K562 (cell line): ENCODE results near the gene SKAP2. TPM values are rescaled to one million over a fixed set of nuclear protein-coding genes. Genes with fewer than 3 reads are reported as not detected.

Experiments
- CREB1 ChIP-seq, 2 experiments: sonication (generic) in 1 of 2; formaldehyde crosslinking in 1 of 2; IDR thresholded peaks; 2 replicates each; pipeline versions ENCODE4 v1.6.1 to v1.8.0; 2012 to 2022; ENCODE audit warnings: inconsistent platforms in 1 of 2, mild to moderate bottlenecking in 1 of 2, missing genetic modification reagents in 1 of 2, moderate library complexity in 1 of 2
- polyA plus RNA-seq, 8 experiments: library from polyadenylated mRNA; depleted of rRNA in 4 of 8; stranded (reverse) in 5 of 8; unstranded in 3 of 8; fragments of >200 nt; fragmentation: Nextera tagmentation in 2 of 8; fragmentation: Illumina TruSeq in 1 of 8; extraction: Ambion mirVana in 2 of 8; extraction: Trizol in 1 of 8; gene quantifications; 2 replicates each; pipeline versions ENCODE4 v1.2.1 to v1.2.3, GENCODE V29; 2011 to 2014; ENCODE audit warnings: inconsistent platforms in 1 of 8, missing spikeins in 1 of 8
- total RNA-seq, 7 experiments: library from RNA; depleted of rRNA in 6 of 7; stranded (reverse); fragments of >200 nt in 6 of 7; fragmentation: Illumina TruSeq in 2 of 7; extraction: Trizol in 2 of 7; gene quantifications; 2 replicates each; pipeline versions ENCODE4 v1.2.1 to v1.2.3, GENCODE V29; 2011 to 2021; ENCODE audit warnings: low replicate concordance in 1 of 7
- TF ChIP-seq, protein P1 (sequence below), 2 experiments: fragments of 450-650 bp; formaldehyde crosslinking in 1 of 2; IDR thresholded peaks; 2 replicates each; pipeline versions ENCODE4 v1.4.0 to v1.6.1; 2014 to 2020; ENCODE audit warnings: mild to moderate bottlenecking in 2 of 2, borderline replicate concordance in 1 of 2, low read depth in 1 of 2

The SKAP2 gene
- total and polyA plus RNA-seq, 9 of the 15 experiments (the other 6 are each of a cell fraction or from before 2014, with no cell fraction given), result 4.2 to 11.7 (median 8.3) TPM

GRCh38 chr7:26856176-26856985 is 8.0 kb downstream of the SKAP2 start (continued):
- TF ChIP-seq, protein P1, sequence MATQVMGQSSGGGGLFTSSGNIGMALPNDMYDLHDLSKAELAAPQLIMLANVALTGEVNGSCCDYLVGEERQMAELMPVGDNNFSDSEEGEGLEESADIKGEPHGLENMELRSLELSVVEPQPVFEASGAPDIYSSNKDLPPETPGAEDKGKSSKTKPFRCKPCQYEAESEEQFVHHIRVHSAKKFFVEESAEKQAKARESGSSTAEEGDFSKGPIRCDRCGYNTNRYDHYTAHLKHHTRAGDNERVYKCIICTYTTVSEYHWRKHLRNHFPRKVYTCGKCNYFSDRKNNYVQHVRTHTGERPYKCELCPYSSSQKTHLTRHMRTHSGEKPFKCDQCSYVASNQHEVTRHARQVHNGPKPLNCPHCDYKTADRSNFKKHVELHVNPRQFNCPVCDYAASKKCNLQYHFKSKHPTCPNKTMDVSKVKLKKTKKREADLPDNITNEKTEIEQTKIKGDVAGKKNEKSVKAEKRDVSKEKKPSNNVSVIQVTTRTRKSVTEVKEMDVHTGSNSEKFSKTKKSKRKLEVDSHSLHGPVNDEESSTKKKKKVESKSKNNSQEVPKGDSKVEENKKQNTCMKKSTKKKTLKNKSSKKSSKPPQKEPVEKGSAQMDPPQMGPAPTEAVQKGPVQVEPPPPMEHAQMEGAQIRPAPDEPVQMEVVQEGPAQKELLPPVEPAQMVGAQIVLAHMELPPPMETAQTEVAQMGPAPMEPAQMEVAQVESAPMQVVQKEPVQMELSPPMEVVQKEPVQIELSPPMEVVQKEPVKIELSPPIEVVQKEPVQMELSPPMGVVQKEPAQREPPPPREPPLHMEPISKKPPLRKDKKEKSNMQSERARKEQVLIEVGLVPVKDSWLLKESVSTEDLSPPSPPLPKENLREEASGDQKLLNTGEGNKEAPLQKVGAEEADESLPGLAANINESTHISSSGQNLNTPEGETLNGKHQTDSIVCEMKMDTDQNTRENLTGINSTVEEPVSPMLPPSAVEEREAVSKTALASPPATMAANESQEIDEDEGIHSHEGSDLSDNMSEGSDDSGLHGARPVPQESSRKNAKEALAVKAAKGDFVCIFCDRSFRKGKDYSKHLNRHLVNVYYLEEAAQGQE (IDR thresholded peaks at IDR 0.05; ENCODE audit: borderline replicate concordance), result no peak
- TF ChIP-seq, protein P1 (CRISPR knock-in tag; IDR thresholded peaks at IDR 0.05; ENCODE audit: low read depth), result no peak
- TF ChIP-seq CREB1 (IDR thresholded peaks at IDR 0.05) (no peak), CREB1 (CRISPR knock-in tag; IDR thresholded peaks at IDR 0.05) (no peak)
